HG03095 (cell line): ENCODE results near the gene GCN1.

Experiments
- ATAC-seq: cut with Tn5 transposase; IDR thresholded peaks from one replicate; pipeline ENCODE4 v1.9.1; 2021; ENCODE audit warnings: moderate library complexity; ENCODE audit not compliant: unreplicated experiment

GCN1 gene

DNA sequence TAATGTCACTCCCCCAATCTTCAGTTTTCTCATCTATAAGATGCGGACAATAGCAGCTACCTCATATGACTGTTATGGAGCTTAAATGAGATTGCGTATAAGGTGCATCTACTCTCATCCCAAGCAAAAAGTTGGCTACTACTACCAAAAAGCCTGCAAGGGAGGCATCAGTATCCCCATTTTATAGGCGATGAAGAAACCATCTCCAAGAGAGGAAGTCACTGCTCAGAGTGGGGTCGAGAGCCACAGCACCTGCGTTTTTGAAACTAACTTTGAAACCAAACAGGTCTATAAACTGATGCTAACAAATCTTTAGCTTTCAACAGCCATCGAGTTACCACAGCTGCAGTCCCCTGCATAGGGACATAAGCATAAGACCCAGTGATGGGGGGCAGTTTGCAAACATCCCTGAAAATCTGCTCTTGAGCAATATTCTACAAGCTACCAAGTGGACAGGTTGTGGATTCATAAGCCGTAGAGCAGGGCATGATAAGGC, 3.5 kb downstream of the GCN1 start:
- ATAC-seq, result no peak

DNA sequence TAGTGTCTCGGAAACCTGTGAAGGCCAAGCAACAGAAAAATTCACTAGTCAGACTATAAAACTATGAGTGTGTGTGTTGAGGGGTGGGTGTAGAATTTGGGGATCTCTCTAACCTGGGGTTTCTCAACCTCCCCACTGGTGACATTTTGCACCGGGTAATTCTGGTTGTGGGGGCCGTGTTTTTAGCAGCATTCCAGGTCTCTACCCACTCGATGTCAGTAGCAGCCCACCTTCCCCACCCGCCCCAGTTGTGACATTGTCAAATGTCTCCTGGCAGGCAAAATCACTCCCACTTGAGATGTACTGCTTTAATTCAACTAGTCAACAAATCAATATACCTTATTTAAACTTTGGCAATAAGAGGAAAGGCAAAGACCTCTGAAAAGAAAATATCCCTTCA, 4.1 kb downstream of the GCN1 start:
- ATAC-seq, result no peak

DNA sequence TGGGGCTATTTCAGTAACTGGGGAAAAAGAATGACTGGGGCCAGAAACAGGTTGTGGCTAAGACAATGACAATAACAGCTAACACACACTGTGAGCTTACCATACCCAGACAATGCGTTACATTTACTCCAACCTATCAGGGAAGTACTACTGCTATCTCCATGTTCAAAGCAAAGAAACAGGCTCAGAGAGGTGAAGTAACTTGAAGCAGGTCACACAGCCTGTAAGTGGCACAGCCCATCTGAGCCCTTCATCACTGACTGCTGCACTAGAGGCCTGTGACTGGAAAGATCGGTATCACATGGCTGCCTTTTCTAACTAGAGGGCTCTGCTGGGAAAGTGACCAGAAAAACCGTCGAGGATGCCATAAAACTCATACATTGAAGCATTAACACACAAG, 7.9 kb downstream of the GCN1 start:
- no peak for ATAC-seq

DNA sequence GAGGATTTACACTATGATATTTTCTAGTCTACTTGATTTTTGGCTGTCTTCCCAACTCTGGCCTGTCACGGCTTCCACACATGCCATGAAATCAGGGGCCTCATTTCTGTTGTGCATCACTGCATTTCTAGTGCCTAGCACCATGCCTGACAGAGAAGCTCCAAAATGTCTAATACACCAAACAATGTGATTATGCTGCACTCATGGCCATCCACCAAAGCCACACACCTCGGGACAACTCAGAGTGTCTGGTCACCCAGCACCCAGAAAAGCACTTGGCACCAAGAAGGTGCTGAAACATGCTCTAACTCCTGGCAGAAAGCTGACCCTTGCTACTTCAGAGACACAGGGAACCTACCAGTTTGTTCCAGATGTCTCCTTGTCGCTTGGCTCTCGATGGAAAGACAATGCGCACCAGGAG, 11.3 kb downstream of the GCN1 start:
- ATAC-seq, result no peak

DNA sequence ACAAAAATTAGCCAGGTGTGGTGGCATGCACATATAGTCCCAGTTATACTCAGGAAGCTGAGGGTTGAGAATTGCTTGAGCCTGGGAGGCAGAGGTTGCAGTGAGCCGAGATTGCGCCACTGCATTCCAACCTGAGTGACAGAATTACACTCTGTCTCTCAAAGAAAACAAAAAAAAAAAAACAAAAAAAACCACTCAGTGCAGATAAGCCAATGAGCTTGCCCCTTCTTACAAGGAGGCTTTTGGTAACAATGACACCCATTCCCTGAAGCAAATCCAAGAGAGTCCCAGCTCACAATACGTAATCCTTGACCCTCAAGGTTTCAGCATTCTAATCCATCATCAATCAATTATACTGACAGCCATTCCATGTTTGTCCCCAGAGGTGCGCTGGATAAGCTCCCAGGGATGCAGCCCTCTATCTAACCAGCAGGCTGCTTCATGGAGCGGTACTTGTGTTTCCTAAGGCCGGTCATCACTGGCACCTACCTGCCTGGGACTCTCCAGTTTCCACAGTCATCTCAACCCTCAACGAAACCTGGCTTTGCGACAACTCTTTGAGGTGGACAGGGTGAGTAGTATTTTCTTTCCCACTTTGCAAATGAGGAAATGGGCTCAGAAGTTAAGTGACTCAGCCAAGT, 12.4 kb downstream of the GCN1 start:
- ATAC-seq, result no peak

DNA sequence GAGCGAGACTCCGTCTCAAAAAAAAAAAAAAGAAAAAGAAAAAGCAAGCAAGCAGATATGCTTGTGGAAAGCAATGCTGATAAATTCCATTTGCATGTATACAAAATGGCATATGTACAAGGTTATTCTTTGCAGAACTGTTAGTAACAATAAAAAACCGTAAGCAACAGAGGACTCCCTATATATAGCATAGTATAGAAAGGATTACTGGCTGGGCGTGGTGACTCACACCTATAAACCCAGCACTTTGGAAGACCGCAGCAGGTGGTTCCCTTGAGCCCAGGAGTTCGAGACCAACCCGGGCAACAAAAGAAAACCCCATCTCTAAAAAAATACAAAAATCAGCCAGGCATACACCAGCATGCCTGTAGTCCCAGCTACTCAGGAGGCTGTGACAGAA, 13.5 kb downstream of the GCN1 start:
- ATAC-seq, result no peak

DNA sequence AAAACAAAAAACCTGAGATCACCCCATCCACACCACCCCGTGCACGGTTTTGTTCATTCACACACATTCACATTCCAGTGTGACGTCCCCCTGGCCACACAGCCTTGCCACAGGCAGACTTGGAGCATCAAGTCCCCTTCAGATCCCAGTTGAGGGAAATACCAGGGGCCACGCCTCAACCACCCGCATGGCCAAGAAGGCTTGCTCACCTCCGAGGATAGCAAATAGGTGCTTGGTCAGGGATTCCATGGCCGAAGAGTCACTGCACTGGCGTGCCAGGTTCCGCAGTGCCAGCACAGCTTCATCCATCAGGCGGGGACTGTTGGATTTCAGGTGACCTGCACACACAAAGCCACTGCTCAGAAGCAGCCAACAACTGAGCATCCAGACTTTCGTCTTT, 19.0 kb downstream of the GCN1 start:
- no peak for ATAC-seq

DNA sequence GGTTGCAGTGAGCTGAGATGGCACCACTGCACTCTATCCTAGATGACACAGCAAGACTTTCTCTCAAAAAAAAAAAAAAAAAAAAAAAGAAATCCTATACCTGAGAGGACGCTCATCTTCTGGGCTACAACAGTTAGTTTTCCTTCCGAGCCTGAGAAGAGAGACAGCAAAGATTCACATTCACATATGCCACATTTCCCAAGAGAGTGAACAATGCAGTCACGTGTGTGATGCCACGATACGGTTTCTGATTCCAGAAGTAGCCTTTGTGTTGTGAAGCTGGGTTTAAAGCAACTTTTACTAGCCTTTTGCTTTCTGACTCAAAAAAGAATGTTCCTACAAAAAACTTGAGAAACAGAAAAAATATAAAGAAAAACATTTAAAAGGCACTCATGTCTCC, 19.5 kb downstream of the GCN1 start:
- ATAC-seq, result no peak

DNA sequence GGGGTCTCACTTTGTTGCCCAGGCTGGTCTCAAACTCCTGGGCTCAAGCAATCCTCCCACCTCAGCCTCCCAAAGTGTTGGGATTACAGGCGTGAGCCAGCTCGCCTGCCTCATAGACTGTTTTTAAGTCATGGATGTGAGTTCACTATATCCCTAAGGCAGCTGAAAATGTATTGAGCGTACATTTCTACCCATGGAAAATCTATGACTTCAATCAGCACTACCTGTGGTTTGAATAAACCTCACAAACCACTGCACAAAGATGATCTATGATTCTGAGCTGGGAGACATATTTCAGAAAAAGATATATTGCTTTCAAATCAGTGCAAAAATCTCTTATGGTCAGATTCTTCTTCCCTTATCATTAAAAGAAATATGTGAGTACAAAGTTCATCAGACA, 22.5 kb downstream of the GCN1 start:
- no peak for ATAC-seq

DNA sequence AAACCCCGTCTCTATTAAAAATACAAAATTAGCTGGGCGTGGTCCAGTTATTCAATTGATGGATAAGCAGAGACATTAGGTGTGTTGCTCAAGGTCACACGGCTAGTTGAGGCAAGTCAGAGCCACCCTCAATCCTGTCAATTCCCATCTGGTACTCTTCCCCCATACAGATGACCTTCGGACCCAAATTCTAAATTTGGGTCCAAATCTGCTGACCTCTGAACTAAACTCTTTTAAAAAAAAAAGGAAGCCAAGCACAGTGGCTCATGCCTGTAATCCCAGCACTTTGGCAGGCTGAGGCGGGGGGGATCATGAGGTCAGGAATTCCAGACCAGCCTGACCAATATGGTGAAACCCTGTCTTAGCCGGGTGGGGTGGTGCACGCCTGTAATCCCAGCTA, 23.9 kb downstream of the GCN1 start:
- no peak for ATAC-seq

DNA sequence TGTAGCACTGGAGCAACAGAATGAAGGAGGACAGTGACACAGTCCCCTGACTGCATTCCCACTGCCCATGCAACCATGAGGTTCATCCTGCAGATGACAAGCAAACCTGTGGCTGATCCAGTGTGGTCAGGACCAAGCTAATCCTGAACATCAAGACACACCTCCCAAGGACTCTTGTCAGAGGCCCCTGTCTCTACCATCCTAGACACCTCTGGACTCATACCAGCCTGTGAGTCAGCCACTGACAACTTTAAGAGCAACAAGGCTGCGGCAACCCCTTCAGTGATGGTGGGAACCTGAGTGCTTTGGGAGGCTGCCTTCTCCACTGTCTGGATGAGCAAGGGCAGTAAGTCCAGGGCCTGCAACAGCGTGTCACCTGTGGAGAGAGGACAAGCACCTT, 24.6 kb downstream of the GCN1 start:
- no peak for ATAC-seq

DNA sequence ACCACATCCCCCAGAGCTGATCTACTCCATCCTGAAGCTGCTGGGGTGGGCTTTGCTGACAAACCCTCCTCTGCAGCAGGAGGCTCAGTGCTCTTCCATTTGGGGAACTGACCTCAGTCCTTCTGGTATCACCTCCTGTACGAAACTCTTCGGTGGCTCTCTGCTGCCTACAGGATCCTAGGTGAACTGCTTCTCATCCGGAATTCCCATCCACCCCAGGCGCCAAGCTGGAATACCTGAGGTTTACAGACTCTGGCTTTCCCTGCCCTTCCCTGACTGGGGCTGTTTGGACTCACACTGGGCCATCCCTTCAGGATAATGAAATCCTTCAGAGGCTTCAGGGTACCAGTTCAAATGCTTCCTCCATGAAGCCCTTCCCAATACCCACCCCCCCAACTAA, 26.2 kb downstream of the GCN1 start:
- no peak for ATAC-seq

DNA sequence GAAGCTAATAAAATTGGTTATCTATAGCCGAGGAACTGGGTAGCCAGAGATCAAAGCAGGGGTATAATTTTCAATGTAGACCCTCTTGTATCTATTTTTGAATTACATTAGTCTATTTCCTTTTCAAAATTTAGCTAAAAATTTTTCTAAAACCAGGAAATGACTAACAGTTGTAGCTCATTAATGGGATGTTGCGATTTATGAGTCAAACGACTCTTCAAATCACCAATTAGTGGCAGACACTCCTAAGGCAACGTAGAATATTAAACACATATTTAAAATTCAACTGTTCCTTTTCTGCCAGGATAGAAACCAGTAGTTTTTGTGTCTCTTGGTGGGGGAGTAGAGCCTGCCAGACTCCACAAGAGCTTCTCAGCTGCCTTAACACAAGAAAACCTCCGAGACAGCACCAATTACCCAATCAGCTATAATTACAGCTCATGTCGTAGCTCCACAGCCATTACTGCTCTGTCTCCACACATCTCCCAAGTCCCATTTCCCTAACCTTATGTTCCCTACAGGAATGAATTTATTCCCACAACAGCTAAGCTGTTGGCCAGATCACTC, 26.9 kb downstream of the GCN1 start:
- ATAC-seq, result no peak

DNA sequence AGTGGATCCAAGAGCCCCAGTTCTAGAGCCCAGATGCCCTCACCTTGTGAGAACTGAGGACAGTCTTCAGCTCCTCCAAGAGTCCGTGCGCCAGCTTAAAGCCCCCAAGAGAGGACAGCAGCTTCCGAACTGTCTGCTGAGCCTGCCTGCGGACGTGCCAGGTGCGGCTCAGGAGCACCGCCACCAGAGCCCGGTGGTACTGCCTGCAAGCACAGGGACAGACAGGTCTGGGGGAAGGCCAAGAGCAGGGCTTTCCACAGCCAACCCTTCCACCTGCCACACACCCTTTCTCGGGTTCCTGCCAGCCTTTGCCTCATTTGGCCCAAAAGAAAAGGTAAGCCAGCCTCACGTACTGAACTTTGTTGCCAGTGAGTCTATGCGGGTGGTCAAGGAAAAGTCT, 30.2 kb downstream of the GCN1 start:
- no peak for ATAC-seq

DNA sequence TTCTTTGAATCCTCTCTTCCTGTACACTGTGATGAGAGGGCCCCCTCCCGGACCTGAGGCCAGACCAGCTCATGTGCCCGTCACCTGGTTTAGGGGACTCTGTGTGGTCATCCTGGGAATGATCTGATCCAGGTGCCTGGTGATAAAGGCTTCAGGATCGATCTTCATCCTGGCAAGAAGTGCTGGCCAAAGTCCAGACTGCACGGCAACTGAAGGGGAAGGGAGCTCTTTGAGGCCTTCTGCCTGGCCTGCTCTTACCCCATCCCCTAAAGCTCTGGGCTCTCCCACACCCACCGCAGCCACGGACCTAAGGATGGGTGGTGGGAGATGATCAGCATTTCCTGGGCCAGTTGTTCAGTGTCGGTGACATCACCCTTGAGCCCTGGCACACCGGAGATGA, 31.8 kb downstream of the GCN1 start:
- no peak for ATAC-seq

DNA sequence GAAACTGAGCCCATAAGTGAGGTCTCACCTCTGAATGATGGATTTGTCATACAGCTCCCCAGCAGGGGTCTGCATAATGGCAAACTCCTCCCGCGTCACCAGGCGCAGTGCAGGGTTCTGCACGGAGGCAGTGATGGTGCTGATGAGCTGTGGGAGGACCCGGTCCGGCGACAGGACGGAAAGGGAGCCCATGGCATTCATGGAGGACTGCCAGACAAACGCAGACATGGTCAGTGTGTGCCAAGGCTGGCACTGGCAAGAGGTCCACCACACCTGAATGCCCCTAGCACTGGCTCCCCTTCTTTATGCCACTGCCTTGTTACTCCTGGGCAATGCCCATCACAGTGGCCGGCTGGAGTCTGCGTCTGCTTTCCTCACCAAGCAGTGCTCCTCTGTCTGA, 32.7 kb downstream of the GCN1 start:
- no peak for ATAC-seq

DNA sequence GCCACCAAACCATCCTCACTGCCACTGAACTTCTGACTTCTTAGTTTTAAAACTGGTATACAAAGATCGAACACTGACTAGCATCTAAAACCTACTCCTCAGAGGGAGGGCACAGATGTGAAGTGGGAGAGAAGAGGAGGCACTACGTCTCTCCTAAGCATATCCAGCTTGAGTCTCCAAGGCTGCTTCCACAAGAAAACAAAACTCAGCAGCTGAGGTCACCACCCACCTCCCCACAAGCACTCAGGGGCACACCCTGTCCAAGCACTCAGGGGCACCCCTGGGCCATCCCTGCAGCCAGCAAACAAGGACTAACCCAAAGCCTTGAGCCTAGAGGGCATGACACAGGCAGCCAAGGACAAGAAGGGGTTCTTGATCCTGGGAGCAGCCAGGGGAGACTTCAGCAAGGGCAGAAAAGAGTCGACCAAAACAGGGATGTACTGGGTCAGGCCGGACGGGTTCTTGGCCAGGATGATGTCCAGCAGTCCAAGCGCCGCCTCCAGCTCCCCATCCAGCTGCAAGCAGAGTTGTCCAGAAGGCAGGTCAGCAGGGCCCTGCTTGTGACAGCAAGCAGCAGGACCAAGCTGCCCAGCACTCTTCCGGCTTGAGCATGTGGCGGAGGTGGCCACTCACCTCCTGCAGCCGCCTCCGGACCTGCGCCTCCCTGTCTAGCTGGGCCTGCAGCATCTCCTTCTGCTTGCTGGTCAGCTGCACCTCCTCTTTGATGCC, 34.8 kb downstream of the GCN1 start:
- no peak for ATAC-seq

DNA sequence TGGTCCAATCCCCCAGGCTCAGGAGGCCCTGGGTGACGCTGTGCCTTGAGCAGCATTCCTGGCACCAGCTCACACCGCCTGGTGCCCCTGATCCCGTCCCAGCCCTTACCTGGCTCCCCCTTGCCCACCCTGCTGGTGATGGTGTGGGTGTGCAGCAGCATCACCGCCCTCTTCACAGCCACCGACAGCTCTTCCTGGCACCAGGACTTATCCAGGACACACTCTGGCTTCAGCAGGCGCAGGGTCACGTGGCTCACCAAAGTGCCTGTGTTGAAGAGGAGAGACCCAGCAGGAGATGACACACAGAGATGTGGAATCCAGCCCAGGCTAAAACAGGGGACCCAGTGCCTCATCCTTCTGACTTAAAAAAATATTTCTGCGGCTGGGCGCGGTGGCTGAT, 36.2 kb downstream of the GCN1 start:
- ATAC-seq, result no peak

DNA sequence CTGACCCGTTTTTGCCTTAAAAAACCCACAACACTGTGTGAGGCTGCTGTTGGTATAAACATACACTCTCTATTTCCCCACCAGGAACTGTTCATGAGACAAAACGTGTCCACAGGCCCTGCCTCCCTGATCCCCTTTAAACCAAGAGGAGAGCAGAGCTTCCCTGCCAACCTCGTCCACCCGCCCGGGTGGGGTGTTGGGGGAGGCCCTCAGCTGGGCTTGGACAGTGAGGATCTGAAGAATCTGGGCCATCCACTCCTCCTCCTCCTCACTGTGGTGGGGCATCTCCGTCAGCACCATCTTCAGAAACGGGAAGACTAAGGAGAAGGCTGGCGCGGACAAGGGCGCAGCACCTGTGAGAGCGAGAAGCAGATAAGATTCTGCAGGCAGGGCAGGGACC, 36.8 kb downstream of the GCN1 start:
- no peak for ATAC-seq

DNA sequence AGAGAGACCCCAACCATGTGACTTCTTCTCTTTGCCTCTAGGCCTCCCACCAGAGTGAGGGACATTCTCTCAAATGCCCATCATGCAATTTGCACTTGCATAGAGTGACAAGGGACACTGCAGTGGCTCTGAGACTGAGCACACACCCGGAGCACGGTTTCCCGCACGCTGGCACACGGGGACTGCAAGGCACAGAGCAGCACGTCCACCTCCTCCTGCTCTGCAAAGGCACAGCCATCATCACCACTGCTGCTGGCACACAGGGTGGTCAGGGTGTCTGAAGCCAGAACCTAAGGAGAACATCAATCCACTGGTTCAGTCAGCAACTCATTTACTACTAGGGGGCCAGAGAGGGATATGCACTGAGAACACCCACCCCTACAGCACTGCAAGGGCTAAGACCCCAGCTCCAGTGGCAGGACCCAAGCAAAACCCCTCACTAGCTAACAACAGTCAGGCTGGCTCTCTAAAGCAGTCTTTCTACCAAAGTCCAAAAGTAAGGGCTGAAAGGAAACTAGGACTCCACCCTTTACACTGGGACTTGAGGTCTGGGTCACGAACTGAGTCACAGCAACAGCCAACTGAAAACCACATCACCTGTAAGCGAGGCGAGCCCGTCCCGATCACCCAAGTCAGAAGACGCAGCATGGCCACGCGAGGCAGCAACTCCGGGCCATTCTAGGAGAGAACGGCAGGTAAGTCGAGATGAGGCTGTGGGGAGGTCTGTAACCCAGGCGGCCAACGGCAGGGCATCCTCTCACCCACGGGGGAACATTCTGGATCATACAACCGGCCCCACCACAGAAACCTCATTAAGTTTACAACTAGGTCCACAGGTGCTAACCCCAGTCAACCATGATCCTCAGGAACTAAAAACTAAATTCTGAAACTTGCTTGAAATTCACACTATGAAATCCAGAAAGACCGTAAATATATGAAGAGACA, 37.9 kb downstream of the GCN1 start:
- no peak for ATAC-seq

DNA sequence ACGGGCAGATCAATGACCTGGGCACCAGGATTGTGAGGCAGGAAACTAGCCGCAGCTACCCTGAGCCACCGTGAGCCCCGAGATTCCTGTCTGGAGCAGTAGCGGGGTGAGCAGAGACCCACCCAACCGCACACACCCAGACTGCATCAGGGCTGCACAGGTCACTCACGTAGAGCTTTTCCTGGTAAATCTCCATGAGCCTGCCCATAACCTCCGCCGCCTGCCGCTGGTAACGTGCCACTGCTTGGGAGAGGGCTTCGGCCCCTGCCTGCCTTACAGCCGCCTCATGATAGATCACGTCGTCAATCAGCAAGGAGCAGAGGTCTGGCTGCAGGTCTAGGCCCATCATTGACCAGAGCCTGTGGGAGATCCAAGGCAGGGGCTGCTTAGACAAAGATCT, 39.4 kb downstream of the GCN1 start:
- ATAC-seq, result no peak
